Glutamatergic neuron (in vitro differentiated cells): ENCODE data around the gene ETFRF1. TPM values are rescaled to one million over a fixed set of nuclear protein-coding genes. Genes with fewer than 3 reads are reported as not detected.

ENCODE experiments used
- DNase-seq: peaks from one replicate; pipeline ENCODE4 v3.0.0; 2022
- H3K27ac Mint-ChIP-seq: one replicate; pipeline ENCODE4 v1.8.0; 2020; ENCODE audit warnings: mild to moderate bottlenecking, mixed read lengths, inconsistent platforms; ENCODE audit not compliant: unreplicated experiment
- H3K27me3 Mint-ChIP-seq: one replicate; pipeline ENCODE4 v1.8.0; 2020; ENCODE audit warnings: mild to moderate bottlenecking, moderate library complexity, mixed read lengths, inconsistent platforms; ENCODE audit not compliant: unreplicated experiment
- H3K36me3 Mint-ChIP-seq: one replicate; pipeline ENCODE4 v1.8.0; 2020; ENCODE audit warnings: mild to moderate bottlenecking, mixed read lengths, inconsistent platforms; ENCODE audit not compliant: unreplicated experiment
- H3K4me1 Mint-ChIP-seq: one replicate; pipeline ENCODE4 v1.8.0; 2020; ENCODE audit warnings: mild to moderate bottlenecking, low read depth, mixed read lengths, inconsistent platforms; ENCODE audit not compliant: unreplicated experiment
- H3K4me3 Mint-ChIP-seq: one replicate; pipeline ENCODE4 v1.8.0; 2020; ENCODE audit warnings: mild to moderate bottlenecking, mixed read lengths, inconsistent platforms; ENCODE audit not compliant: unreplicated experiment
- H3K9me3 Mint-ChIP-seq: one replicate; pipeline ENCODE4 v1.8.0; 2020; ENCODE audit warnings: mild to moderate bottlenecking, moderate library complexity, mixed read lengths, inconsistent platforms; ENCODE audit not compliant: unreplicated experiment
- total RNA-seq: library from RNA; stranded (reverse); fragmentation: NEBNext Ultra II Directional; extraction: Animal tissue kit (Norgen Biotek cat#: 25700); gene quantifications from one replicate; pipeline ENCODE4 v1.2.1, GENCODE V29; 2021; ENCODE audit not compliant: unreplicated experiment
- TF ChIP-seq, protein P1 (sequence below): fragments of 200-600 bp; sonication (generic); IDR thresholded peaks from one replicate; pipeline ENCODE4 v1.5.0; 2021; ENCODE audit not compliant: partially characterized antibody, unreplicated experiment

Gene ETFRF1
- total RNA-seq, 1 donor from 2014 or later: 14.9 TPM

DNA sequence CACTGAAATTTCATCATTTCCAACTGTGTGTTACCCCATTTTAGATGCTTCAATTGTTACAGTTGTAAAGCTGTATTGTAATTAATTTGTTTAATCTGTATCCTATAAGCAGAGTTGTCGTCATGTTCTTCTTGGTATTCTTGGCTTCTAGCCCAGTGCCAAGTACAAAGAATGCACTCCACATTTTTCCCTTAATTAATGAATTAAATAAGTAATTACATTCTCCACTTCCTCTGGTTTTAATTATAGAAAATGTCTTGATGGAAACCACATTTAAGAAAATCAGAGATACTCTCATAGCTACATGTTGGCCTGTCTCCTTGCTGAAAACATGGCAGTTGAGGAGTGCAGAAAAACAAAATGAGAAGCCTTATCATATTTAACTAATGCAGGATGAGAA lies 823 bp upstream of the ETFRF1 start:
- H3K36me3 Mint-ChIP-seq: no peaks in the 10 kb centered on the region
- H3K9me3 Mint-ChIP-seq: peaks cover 1% of the 10 kb centered on the region
- TF ChIP-seq, protein P1, sequence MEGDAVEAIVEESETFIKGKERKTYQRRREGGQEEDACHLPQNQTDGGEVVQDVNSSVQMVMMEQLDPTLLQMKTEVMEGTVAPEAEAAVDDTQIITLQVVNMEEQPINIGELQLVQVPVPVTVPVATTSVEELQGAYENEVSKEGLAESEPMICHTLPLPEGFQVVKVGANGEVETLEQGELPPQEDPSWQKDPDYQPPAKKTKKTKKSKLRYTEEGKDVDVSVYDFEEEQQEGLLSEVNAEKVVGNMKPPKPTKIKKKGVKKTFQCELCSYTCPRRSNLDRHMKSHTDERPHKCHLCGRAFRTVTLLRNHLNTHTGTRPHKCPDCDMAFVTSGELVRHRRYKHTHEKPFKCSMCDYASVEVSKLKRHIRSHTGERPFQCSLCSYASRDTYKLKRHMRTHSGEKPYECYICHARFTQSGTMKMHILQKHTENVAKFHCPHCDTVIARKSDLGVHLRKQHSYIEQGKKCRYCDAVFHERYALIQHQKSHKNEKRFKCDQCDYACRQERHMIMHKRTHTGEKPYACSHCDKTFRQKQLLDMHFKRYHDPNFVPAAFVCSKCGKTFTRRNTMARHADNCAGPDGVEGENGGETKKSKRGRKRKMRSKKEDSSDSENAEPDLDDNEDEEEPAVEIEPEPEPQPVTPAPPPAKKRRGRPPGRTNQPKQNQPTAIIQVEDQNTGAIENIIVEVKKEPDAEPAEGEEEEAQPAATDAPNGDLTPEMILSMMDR: no peak
- peak overlapping the region; percentile 96 for H3K4me3 Mint-ChIP-seq
- no peak overlapping the region for H3K27ac Mint-ChIP-seq
- no peak for DNase-seq
- peaks cover 3% of the 10 kb centered on the region for H3K4me1 Mint-ChIP-seq
- H3K27me3 Mint-ChIP-seq: peaks cover 6% of the 10 kb centered on the region

- peak overlapping the region; percentile 97 for H3K27ac Mint-ChIP-seq
- H3K27me3 Mint-ChIP-seq: peaks cover 6% of the 10 kb centered on the region
- no peak for DNase-seq
- H3K4me3 Mint-ChIP-seq: peak overlapping the region; percentile 96
- peaks cover 3% of the 10 kb centered on the region for H3K4me1 Mint-ChIP-seq
- no peaks in the 10 kb centered on the region for H3K36me3 Mint-ChIP-seq
- TF ChIP-seq, protein P1: no peak
- H3K9me3 Mint-ChIP-seq: peaks cover 1% of the 10 kb centered on the region
These were observed 348 bp upstream of the ETFRF1 start for GRCh38 chr12:25194722-25195055.

DNA sequence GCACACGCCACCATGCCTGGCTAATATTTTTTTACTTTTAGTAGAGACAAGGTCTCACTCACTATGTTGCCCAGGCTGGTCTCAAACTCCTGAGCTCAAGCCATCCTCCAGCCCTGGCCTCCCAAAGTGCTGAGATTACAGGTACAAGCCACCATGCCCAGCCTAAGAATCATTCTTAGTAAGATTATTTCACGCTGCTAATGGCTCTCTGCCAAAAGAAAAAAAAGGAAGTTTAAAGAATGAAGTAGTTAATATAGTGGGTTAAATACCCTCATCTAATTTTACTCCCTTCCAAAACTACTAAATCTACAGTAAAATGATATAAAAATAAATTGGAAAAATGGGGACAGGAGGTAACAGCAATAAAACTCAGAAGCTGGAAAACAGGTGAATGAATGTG lies 2.6 kb downstream of the ETFRF1 start:
- H3K4me1 Mint-ChIP-seq: peaks cover 3% of the 10 kb centered on the region
- H3K27ac Mint-ChIP-seq: no peak overlapping the region
- H3K4me3 Mint-ChIP-seq: no peak overlapping the region
- H3K36me3 Mint-ChIP-seq: no peaks in the 10 kb centered on the region
- peaks cover 6% of the 10 kb centered on the region for H3K27me3 Mint-ChIP-seq
- TF ChIP-seq, protein P1: no peak
- H3K9me3 Mint-ChIP-seq: peaks cover 1% of the 10 kb centered on the region
- no peak for DNase-seq

- no peaks in the 10 kb centered on the region for H3K36me3 Mint-ChIP-seq
- no peak for DNase-seq
These were observed 5.7 kb downstream of the ETFRF1 start for GRCh38 chr12:25200703-25201102.

DNA sequence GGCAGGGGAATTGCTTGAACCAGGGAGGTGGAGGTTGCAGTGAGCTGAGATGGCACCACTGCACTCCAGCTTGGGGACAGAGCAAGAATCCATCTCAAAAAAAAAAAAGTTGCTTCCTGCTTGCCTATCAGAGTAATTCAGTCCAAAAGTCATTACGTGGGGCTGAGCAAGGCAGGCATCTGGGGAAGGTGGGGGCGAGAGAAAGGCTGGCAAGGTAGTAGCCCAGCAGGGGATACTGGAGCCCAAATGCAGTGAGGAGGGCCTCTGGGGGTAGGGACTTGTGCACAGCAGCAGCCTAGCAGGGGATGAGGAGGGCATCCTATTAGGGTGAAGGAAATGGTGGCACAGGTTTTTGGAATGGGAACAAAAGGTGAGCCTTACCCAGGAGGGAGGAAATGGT lies 7.1 kb downstream of the ETFRF1 start:
- DNase-seq: no peak
- H3K4me1 Mint-ChIP-seq: no peaks in the 10 kb centered on the region
- no peak overlapping the region for H3K4me3 Mint-ChIP-seq
- TF ChIP-seq, protein P1: no peak
- H3K27me3 Mint-ChIP-seq: no peaks in the 10 kb centered on the region
- H3K27ac Mint-ChIP-seq: no peak overlapping the region
- no peaks in the 10 kb centered on the region for H3K9me3 Mint-ChIP-seq
- no peaks in the 10 kb centered on the region for H3K36me3 Mint-ChIP-seq

More at GRCh38 chr12:25200703-25201102, 5.7 kb downstream of the ETFRF1 start:
- H3K27ac Mint-ChIP-seq: no peak overlapping the region
- peaks cover 3% of the 10 kb centered on the region for H3K4me1 Mint-ChIP-seq
- H3K27me3 Mint-ChIP-seq: no peaks in the 10 kb centered on the region
- H3K9me3 Mint-ChIP-seq: no peaks in the 10 kb centered on the region
- no peak overlapping the region for H3K4me3 Mint-ChIP-seq
- TF ChIP-seq, protein P1: no peak
